Vagina (tissue), 2 donors: ENCODE data around the gene PPP1R17. TPM values are rescaled to one million over a fixed set of nuclear protein-coding genes. Genes with fewer than 3 reads are reported as not detected.

ENCODE experiments used
- DNase-seq, 2 donors: peaks; one replicate each; pipeline ENCODE4 v3.0.0-alpha.2; 2017; ENCODE audit errors: extremely low spot score in 2 of 2
- H3K27ac ChIP-seq: fragments of 200-600 bp; sonication (generic); one replicate; pipeline ENCODE4 v1.5.1; 2019
- H3K27me3 ChIP-seq: fragments of 200-600 bp; sonication (generic); one replicate; pipeline ENCODE4 v1.5.1; 2019
- H3K36me3 ChIP-seq, 2 donors: fragments of 200-600 bp; sonication (generic); one replicate each; pipeline ENCODE4 v1.5.1; 2017 to 2019
- H3K4me1 ChIP-seq: fragments of 200-600 bp; sonication (generic); one replicate; pipeline ENCODE4 v1.5.1; 2019
- H3K4me3 ChIP-seq, 2 donors: fragments of 200-600 bp; sonication (generic); 1 replicate in 1 of 2; 2 replicates in 1 of 2; pipeline ENCODE4 v1.5.1; 2016 to 2019
- H3K9me3 ChIP-seq: fragments of 200-600 bp; sonication (generic); one replicate; pipeline ENCODE4 v1.5.1; 2019
- CTCF ChIP-seq, 3 experiments: fragments of 450-650 bp in 2 of 3; fragments of 200-600 bp in 1 of 3; sonication (generic) in 1 of 3; IDR thresholded peaks; one replicate each; pipeline ENCODE4 v1.5.1; 2017 to 2019; ENCODE audit warnings: antibody characterized with exemption in 3 of 3, mild to moderate bottlenecking in 2 of 3, moderate library complexity in 2 of 3
- POLR2A ChIP-seq, 2 donors: fragments of 450-650 bp; IDR thresholded peaks; one replicate each; pipeline ENCODE4 v1.6.1; 2017; ENCODE audit warnings: antibody characterized with exemption in 2 of 2, mild to moderate bottlenecking in 2 of 2, moderate library complexity in 2 of 2
- POLR2AphosphoS5 ChIP-seq, 2 donors: sonication (generic); formaldehyde crosslinking; IDR thresholded peaks; one replicate each; pipeline ENCODE4 v1.9.0; 2017; ENCODE audit warnings: antibody characterized with exemption in 2 of 2, mild to moderate bottlenecking in 2 of 2, low read depth in 1 of 2; ENCODE audit not compliant: insufficient read depth in 1 of 2
- intact Hi-C: fragments of 100-400 bp; cut with DNase I; formaldehyde crosslinking; loops from one replicate; pipeline ENCODE4 v1.15.1; 2023
- total RNA-seq: library from RNA; depleted of rRNA; stranded (reverse); fragments of >200 nt; gene quantifications from one replicate; pipeline ENCODE4 v1.2.3, GENCODE V29; 2016

Gene PPP1R17
- total RNA-seq, 1 donor from 2014 or later, result not detected

GRCh38 chr7:31699050-31699449 is 12.0 kb downstream of the PPP1R17 start:
- TF ChIP-seq POLR2A (IDR thresholded peaks at IDR 0.05) (no peak), POLR2AphosphoS5 (IDR thresholded peaks at IDR 0.05; ENCODE audit: insufficient read depth in 1 of 2, low read depth in 1 of 2) (no peak), CTCF (IDR thresholded peaks at IDR 0.05) (no peak)
- H3K36me3 ChIP-seq, result no peaks in the 10 kb centered on the region
- H3K4me3 ChIP-seq, result no peak overlapping the region
- H3K27ac ChIP-seq, result no peak overlapping the region
- H3K27me3 ChIP-seq, result no peaks in the 10 kb centered on the region
- no peak for DNase-seq
- intact Hi-C loops, result no loop called here
- no peaks in the 10 kb centered on the region for H3K9me3 ChIP-seq
- H3K4me1 ChIP-seq, result no peaks in the 10 kb centered on the region

- Histone ChIP-seq H3K27ac (no peak overlapping the region), H3K4me1 (no peaks in the 10 kb centered on the region), H3K27me3 (no peaks in the 10 kb centered on the region), H3K36me3 (no peaks in the 10 kb centered on the region), H3K4me3 (no peak overlapping the region), H3K9me3 (no peaks in the 10 kb centered on the region)
- no peak for TF ChIP-seq CTCF (IDR thresholded peaks at IDR 0.05)
- TF ChIP-seq POLR2AphosphoS5 (IDR thresholded peaks at IDR 0.05; ENCODE audit: insufficient read depth in 1 of 2, low read depth in 1 of 2), result no peak
- TF ChIP-seq POLR2A (IDR thresholded peaks at IDR 0.05), result no peak
- no peak for DNase-seq
- intact Hi-C loops, result no loop called here
These were observed 15.3 kb downstream of the PPP1R17 start for GRCh38 chr7:31702354-31702753.

- intact Hi-C loops, result no loop called here
- DNase-seq, result no peak
- no peaks in the 10 kb centered on the region for H3K27me3 ChIP-seq
- H3K4me1 ChIP-seq, result no peaks in the 10 kb centered on the region
- no peak overlapping the region for H3K27ac ChIP-seq
- TF ChIP-seq POLR2A (IDR thresholded peaks at IDR 0.05), result no peak
- no peak for TF ChIP-seq CTCF (IDR thresholded peaks at IDR 0.05)
- TF ChIP-seq POLR2AphosphoS5 (IDR thresholded peaks at IDR 0.05; ENCODE audit: insufficient read depth in 1 of 2, low read depth in 1 of 2), result no peak
- H3K9me3 ChIP-seq, result no peaks in the 10 kb centered on the region
- no peak overlapping the region for H3K4me3 ChIP-seq
- H3K36me3 ChIP-seq, result no peaks in the 10 kb centered on the region
These were observed 18.4 kb downstream of the PPP1R17 start for GRCh38 chr7:31705377-31705776.

- intact Hi-C loops, result no loop called here
- TF ChIP-seq POLR2A (IDR thresholded peaks at IDR 0.05) (no peak), CTCF (IDR thresholded peaks at IDR 0.05) (no peak), POLR2AphosphoS5 (IDR thresholded peaks at IDR 0.05; ENCODE audit: insufficient read depth in 1 of 2, low read depth in 1 of 2) (no peak)
These were observed 20.1 kb downstream of the PPP1R17 start for GRCh38 chr7:31707089-31707488.

GRCh38 chr7:31710171-31710570 is 23.2 kb downstream of the PPP1R17 start:
- no peak overlapping the region for H3K4me3 ChIP-seq
- H3K36me3 ChIP-seq, result no peaks in the 10 kb centered on the region
- H3K27me3 ChIP-seq, result no peaks in the 10 kb centered on the region
- H3K27ac ChIP-seq, result no peak overlapping the region
- TF ChIP-seq CTCF (IDR thresholded peaks at IDR 0.05) (no peak), POLR2A (IDR thresholded peaks at IDR 0.05) (no peak), POLR2AphosphoS5 (IDR thresholded peaks at IDR 0.05; ENCODE audit: insufficient read depth in 1 of 2, low read depth in 1 of 2) (no peak)
- intact Hi-C loops, result no loop called here
- H3K9me3 ChIP-seq, result no peaks in the 10 kb centered on the region
- no peak for DNase-seq
- H3K4me1 ChIP-seq, result no peaks in the 10 kb centered on the region

More at GRCh38 chr7:31707089-31707488, 20.1 kb downstream of the PPP1R17 start:
- no peak overlapping the region for H3K4me3 ChIP-seq
- no peaks in the 10 kb centered on the region for H3K4me1 ChIP-seq
- H3K36me3 ChIP-seq, result no peaks in the 10 kb centered on the region
- no peak for DNase-seq
- H3K27me3 ChIP-seq, result no peaks in the 10 kb centered on the region
- no peak overlapping the region for H3K27ac ChIP-seq
- no peaks in the 10 kb centered on the region for H3K9me3 ChIP-seq
